ENCODE results near the gene KIR3DL1.
"Not testable (repeated sequence)": the region's sequence is repeated elsewhere in the genome, so short reads cannot be mapped to it uniquely, and the experiment has no call there.

Gene KIR3DL1

DNA sequence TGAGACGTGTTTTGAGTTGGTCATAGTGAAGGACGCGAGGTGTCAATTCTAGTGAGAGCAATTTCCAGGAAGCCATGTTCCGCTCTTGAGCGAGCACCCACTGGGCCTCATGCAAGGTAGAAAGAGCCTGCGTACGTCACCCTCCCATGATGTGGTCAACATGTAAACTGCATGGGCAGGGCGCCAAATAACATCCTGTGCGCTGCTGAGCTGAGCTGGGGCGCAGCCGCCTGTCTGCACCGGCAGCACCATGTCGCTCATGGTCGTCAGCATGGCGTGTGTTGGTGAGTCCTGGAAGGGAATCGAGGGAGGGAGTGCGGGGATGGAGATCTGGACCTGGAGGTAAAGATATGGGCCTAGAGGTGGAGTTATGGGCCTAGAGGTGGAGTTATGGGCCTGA lies at the start of gene KIR3DL1:
Gene KIR3DL1 (plus strand): TSS at position 218 of the 400 bp plus-strand sequence.
- not testable (repeated sequence) for DNase-seq

GRCh38 chr19:54769646-54770045 lies 46.6 kb upstream of the KIR3DL1 start, which contains the start of gene KIR2DL1:
Gene KIR2DL1 (plus strand): TSS chr19:54769793. CDS start chr19:54769851, 58 bp downstream.
- DNase-seq: not testable (repeated sequence)

- DNase-seq: not testable (repeated sequence)
Observed at GRCh38 chr19:54770511-54770910, 45.8 kb upstream of the KIR3DL1 start.

DNA sequence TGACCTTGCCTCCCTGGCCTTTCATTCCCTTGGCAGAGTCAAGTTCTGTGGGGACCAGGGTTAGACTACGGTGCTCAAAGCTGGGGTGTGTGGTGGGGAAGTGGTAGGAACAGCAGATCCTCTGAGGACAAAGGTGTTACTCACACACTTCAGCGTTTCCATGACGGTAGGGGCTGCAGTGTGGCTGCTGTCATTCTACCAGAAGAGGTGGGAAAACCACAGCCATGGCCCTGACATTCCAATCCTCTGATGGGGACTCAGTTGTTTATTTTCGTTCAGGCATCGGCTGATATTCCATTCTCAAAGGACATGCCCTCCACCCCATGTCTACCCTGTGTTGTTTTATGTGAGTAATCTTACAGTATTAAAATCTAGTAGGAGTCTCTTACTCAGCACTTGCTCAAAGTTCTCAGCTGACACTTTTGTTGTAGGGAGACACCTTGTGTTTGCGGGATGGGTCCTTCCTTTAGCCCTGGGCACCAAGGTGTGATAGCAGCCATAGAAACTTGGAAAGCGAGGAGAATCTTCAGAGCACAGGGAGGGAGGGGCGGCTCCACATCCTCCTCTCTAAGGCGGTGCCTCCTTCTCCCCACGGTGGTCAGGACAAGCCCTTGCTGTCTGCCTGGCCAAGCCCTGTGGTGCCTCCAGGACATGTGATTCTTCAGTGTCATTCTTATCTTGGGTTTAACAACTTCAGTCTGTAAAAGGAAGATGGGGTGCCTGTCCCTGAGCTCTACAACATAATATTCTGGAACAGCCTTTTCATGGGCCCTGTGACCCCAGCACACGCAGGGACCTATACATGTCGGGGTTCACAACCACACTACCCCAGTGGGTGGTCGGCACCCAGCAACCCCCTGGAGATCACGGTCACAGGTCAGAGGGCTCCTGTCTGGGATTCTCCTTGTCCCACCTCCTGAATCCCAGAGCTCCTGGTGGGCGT lies 45.0 kb upstream of the KIR3DL1 start:
- DNase-seq: not testable (repeated sequence)

- DNase-seq: not testable (repeated sequence)
Observed at GRCh38 chr19:54772666-54773065, 43.6 kb upstream of the KIR3DL1 start.

DNA sequence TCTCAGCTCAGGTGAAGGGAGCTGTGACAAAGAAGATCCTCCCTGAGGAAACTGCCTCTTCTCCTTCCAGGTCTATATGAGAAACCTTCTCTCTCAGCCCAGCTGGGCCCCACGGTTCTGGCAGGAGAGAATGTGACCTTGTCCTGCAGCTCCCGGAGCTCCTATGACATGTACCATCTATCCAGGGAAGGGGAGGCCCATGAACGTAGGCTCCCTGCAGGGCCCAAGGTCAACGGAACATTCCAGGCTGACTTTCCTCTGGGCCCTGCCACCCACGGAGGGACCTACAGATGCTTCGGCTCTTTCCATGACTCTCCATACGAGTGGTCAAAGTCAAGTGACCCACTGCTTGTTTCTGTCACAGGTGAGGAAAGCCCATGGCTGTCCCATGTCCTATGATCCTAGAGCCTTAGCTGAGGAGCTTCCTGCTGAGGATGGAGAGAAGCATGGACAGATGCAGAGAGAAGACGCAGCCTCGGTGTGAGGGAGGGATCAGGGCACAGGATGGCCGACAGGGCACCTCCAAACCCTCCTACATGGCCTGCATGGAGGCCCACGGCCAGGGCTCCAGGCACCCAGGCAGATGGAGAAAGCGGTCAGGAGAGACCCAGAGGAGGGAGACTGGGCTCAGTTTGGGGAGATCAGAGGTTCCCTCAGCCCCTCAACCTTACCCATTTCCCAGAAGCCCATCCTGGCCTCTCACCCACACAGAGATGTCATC lies 41.0 kb upstream of the KIR3DL1 start:
- not testable (repeated sequence) for DNase-seq

- DNase-seq: not testable (repeated sequence)
Observed at GRCh38 chr19:54775830-54776229, 40.4 kb upstream of the KIR3DL1 start.

- not testable (repeated sequence) for DNase-seq
Observed at GRCh38 chr19:54777851-54778250, 38.4 kb upstream of the KIR3DL1 start.

DNA sequence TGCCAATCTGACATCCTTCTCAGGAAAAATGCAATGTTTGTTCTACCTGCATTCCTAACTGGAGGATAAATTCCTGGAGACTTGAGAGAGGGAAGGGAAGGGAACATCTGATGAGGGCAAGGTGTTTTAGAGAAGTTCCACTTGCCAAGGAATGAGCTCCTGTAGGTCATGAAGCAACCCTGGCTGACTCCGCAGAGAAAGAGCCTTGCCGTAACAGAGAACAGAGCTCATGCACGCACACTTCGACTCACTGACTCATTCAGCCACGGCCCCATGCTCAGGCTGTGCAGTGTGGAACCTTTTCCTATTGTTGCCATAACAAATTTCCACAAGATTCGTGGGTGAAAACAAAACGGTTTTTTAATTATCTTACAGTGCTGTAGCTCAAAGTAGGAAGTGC lies 37.4 kb upstream of the KIR3DL1 start:
- not testable (repeated sequence) for DNase-seq

DNA sequence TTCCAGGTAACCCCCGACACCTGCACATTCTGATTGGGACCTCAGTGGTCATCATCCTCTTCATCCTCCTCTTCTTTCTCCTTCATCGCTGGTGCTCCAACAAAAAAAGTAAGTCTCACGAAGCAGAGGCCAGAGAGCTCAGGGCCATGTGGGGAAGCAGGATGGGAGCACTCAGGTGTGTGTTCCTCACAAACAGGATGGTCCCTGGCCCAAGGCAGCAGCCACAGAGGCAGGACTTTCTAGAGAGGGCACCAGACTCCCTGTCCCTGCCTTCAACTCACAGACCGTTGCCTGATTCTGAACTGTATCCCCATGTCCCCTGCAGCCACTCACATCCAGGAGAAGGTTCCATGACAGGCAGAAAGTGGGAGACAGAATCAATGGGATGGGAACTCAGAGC lies 33.4 kb upstream of the KIR3DL1 start:
- DNase-seq: not testable (repeated sequence)

DNA sequence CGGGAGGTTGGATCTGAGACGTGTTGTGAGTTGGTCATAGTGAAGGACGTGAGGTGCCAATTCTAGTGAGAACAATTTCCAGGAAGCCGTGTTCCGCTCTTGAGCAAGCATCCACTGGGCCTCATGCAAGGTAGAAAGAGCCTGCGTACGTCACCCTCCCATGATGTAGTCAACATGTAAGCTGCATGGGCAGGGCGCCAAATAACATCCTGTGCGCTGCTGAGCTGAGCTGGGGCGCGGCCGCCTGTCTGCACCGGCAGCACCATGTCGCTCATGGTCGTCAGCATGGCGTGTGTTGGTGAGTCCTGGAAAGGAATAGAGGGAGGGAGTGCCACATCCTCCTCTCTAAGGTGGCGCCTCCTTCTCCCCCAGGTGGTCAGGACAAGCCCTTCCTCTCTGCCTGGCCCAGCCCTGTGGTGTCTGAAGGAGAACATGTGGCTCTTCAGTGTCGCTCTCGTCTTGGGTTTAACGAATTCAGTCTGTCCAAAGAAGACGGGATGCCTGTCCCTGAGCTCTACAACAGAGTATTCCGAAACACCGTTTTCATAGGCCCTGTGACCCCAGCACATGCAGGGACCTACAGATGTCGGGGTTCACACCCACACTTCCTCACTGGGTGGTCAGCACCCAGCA lies 30.1 kb upstream of the KIR3DL1 start:
- not testable (repeated sequence) for DNase-seq

GRCh38 chr19:54788154-54788553 lies 28.1 kb upstream of the KIR3DL1 start:
- not testable (repeated sequence) for DNase-seq

DNA sequence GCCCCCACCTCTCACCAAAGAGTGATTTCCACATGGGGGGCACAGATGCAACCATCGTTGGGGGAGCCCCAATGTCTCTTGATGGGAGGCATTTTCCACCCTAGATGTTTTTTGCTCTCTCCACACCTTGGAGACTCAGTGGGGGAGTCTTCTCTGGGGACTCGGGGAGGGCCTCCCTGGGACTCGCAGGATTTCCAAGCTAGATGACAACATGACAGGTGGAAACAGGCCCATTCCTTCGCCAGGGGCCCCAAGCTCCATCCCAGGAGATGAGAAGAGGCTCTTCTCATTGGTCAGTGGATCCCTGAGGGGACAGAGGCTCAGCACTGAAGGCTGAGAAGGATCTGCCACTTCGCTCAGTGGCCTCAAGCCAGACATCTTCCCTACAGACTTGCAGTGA lies 25.6 kb upstream of the KIR3DL1 start:
- DNase-seq: no peak

DNA sequence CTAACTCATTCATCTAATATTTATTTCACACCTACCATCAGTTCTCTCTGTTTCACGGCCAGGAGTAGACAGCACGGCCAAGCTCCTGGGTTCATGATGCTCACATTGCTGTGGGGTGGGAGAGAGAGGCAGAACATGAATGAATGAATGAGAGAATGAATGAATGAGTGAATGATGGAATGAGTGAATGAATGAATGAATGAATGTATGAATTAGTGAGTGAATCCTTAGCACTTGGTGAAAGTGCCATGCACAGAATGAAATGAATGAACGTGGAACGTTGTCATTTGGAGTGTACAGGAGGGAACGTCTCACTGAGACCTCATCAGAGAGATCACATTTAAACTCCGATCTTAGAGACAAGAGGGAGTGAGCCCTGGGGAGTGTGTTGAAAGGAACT lies 24.8 kb upstream of the KIR3DL1 start:
- no peak for DNase-seq

DNA sequence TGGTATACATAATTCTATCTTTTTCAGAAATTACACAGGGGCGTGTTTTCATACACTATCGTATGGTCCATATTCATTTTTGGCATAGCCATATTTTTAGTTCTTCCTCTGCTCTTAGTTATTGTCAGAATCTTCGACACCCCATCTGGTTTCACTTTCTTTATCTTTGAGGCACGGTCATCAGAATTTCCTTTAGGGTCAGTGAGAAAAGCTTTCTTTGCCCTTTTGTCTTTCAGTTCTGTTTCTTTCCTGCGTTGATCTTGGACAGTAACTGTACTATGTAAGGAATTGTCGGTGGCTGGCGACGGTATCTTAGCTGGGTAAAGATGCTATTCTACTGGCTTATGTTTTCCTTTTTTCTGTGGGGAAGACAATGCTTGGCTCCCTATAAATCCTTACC lies 23.5 kb upstream of the KIR3DL1 start:
- peak; percentile 1 for DNase-seq

DNA sequence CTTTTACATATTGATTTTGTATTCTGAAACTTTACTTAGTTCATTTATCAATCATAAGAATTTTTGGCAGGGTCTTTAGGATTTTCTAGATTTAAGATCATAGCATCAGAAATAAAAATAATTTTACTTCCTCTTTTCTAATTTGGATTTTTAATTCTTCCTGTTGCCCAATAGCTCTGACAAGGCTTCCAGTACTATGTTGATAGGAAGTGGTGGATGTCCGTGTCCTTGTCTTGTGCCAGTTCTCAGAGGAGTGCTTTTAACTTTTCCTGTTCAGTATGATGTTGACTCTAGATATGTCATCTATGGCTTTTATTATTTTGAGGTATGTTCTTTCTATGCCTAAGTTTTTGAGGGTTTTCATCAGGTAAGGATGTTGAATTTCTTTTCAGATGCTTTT lies 20.5 kb upstream of the KIR3DL1 start:
- DNase-seq: no peak

DNA sequence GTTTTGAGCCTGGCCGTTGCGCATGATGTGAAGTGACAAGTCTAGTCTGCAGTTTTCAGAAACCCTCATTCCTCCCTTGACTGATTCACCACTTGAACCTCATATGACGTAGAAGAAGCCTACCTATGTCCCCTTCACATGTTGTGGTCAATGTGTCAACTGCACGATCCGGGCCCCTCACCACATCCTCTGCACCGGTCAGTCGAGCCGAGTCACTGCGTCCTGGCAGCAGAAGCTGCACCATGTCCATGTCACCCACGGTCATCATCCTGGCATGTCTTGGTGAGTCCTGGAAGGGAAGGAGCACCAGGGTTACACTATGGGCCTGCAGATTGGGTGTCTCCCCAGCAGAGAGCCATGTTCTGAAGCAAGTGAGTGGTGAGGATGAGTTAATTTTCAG lies 12.9 kb upstream of the KIR3DL1 start, which contains the start of gene KIR2DL4:
Gene KIR2DL4 (plus strand): TSS at position 201 of the 400 bp plus-strand sequence. CDS start 42 bp downstream, at position 243.
- DNase-seq: peak; percentile 5

DNA sequence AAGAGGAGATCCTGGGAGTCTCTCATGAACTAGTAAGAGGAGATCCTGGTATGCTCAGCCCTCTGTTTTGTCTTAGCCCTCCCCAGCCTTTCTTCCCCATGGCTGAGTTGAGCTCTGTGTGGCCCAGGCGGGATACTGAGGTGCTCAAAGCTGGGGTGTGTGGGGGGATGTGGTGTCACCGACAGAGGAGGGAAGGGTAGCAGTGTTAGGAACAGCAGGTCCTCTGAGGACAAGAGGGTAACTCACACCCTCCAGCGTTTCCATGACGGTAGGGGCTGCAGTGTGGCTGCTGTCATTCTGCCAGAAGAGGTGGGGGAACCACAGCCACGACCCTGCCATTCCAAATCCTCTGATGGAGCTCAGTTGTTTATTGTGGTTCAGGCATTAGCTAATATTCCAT lies 12.2 kb upstream of the KIR3DL1 start:
- no peak for DNase-seq

DNA sequence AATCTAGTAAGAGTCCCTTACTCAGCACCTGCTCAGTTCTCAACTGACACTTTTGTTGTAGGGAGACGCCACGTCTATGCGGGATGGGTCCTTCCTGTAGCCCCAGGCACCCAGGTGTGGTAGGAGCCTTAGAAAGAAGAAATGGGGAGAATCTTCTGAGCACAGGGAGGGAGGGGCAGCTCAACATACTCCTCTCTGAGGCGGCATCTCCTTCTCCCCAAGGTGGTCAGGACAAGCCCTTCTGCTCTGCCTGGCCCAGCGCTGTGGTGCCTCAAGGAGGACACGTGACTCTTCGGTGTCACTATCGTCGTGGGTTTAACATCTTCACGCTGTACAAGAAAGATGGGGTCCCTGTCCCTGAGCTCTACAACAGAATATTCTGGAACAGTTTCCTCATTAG lies 11.7 kb upstream of the KIR3DL1 start:
- DNase-seq: no peak

DNA sequence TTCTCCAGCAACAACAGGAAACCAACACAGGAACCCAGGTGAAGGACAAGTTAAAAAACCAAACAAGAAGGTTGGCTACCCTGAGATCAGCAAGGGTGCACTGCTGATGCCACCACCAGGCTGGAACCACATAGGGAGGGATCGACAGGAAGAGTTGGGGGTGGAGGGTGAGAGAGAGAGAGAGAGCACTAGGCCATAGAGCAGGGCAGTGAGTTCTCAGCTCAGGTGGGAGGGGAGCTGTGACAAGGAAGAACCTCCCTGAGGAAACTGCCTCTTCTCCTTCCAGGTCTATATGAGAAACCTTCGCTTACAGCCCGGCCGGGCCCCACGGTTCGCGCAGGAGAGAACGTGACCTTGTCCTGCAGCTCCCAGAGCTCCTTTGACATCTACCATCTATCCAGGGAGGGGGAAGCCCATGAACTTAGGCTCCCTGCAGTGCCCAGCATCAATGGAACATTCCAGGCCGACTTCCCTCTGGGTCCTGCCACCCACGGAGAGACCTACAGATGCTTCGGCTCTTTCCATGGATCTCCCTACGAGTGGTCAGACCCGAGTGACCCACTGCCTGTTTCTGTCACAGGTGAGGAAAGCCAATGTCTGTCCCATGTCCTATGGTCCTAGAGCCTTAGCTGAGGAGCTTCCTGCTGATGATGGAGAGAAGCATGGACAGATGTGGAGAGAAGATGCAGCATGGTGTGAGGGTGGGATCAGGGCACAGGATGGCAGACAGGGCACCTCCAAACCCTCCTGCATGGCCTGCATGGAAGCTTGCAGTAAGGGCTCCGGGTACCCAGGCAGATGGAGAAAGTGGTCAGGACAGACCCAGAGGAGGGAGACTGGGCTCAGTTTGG lies 10.4 kb upstream of the KIR3DL1 start:
- DNase-seq: no peak

DNA sequence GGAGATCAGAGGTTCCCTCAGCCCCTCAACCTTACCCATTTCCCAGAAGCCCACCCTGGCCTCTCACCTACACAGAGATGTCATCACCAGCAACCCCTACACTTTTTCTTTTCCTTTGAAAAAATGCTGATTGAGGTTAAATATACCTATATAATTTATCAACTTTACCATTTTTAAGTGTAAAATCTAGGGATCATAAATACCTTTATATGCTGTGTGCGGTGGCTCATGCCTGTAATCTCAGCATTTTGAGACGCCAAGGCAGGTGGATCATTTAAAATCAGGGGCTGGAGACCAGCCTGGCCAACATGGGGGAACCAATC lies 9.8 kb upstream of the KIR3DL1 start:
- DNase-seq: no peak

GRCh38 chr19:54814571-54814970 lies 1.7 kb upstream of the KIR3DL1 start:
- DNase-seq: not testable (repeated sequence)

Measured in activated CD4-positive, alpha-beta T cell treated with anti-CD3 and anti-CD28 coated beads, Interleukin-2, Interleukin-6, amounts not matched to agents 100 ng/mL and 50 ng/mL, durations not matched to agents 16 hours and 8 hours (primary cell).